NOMO-1 treated with DMSO at 0.1 percent for 48 hours (cell line): ENCODE measurements around the gene YBX3.

Experiments used
- DNase-seq: peaks from one replicate; lab custom pipeline; 2025; ENCODE audit not compliant: unreplicated experiment; lab: John Stamatoyannopoulos, UW

The YBX3 gene

DNA sequence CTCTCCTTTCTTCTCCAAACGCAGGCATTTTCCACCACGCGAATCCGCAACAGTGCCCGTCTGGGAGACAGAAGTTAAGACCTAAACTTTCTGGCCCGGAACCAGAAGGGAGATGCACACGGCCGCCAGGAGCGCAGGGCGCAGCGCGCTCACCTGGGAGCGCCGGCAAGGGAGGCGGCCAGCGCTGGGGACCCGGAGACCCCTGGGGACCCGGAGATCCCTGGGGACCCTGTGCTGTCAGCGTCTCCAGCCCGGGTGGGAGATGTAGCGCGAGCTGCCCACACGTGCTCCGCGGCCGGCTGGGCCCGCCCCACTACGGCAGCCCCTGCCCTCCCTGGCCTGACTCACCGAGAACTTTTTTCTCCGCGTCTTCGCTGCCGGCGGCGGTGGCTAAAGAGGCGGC, 620 bp downstream of the YBX3 start:
- DNase-seq, result peak; percentile 46

DNA sequence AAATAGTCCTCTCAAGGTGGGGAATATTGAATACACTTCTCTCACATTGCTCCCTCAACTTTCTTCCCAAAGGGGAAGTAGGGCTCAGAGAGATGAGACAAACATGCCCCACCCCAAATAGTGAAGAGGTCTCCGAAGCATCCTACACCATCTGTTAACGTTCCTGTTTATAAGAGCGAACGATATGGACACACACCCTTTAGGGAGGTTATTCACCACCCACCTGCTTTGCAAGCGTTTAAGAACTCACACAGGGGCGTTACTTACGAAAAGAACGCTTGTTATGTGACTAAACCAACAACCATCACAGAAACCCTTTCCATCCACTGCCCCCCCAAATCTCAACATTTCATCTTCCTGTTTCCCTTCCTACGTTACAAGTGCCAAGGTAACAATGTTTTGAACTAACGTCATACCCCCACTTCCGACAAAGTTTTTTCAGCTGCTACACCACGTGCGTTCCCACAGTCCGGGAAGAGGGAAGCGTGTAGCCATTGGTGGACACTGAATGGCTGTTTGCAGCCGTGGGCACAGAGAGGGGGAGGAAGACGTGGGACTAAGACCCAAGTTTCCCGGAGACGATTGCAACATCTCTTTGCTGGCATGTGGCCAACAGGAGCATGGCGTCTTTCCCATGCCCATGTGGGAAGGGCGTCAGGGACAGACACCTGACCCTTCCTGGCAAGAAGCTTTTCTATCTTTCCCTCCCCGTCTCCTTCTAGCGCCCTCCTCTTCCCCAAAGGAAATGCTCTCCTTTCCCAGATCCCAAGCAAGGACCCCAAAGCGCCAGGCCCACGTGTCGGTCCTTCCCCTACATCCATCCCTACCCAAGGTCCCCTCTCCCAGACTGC, 1.2 kb downstream of the YBX3 start:
- DNase-seq, result peak; percentile 76

DNA sequence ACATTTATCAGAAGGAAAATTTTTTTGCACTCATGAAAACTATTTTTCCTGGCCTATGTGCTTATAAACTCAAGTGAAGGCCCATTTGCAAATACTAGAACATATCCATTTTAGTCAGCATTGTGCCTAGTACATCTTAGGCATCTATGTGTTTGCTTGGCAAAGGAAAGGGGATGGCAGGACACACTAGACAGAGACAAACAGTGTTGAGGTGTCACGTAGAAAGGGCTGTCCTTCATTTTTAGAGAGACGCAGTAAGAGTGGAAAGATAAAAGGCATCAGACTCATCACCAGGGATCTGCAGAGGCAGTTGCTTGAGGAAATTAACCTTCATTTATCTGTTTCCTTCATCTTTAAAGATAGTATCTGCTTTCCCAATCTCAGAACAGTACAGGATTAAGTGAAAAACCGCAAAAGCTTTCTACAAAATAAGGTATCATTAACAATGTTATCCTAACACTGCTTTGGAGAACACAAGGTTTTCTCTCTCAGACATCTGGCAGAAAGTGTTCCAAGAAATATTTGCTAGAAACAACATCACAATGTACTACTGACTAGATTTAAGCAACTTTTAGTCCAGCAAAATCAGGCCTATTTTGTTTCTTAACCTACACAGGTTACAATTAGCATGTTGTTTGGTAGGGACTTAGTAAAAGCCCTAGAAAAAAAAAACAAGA, 2.0 kb downstream of the YBX3 start:
- no peak for DNase-seq

DNA sequence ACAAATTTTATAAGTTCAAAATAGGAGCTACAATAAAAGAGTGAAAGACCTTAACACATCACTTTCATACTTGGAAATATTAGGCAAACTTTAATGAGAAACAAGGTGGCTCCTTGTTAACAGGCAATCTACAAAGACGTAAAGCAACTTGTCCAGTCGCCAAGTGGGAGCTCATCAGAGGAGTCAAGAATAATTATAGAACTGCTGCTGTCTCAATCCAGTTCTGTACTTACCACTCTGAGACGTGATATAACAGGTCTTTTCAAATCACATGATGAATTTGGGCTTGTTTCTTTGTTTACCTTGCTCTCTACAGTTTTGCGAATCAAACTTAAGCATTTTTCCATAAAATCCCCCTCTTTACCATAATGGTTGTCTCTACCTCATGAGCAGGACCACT, 3.6 kb downstream of the YBX3 start:
- no peak for DNase-seq

DNA sequence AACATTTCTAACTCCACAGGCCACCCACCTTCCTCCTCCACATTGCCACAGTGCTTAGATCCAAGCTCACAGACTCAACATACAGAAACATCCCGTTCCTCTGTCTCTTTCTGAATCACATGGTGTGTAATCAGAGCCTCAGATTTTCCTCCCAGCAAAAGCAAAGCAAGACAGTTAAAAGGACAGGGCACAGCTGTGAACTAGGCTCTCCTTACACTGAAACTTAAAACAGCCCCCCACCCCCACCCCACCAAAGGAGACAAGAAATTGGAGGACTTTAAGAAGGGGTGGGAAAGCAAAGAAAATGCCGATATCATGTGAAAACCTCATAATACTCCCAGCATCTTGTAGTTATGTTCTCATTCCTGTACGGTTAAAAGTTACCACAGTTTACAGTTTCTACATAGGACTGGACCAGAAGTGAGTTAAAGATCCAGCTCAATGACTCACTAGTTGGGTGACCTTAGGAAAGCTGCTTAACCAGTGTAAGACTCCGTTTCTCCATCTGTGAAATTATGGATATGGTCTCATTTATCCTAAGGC, 4.8 kb downstream of the YBX3 start:
- no peak for DNase-seq

DNA sequence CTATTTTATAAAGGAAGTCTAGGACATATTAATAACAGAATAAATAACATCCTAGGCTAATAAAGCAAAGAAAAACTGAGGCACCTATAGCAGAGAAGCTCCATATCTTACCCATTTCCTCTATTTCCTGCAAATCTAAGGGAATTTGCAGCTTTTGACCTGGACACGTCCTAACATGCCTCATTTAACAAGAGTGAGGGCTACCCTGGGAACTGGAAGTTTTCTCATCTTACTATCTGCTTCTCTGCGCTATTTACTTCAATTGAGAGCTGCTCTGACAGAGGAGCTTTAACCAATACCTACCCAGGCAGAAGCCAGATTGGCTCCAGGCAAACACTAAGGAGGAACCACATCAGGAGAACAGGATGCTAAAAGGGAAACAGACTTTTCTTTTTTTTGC, 5.7 kb downstream of the YBX3 start:
- no peak for DNase-seq

DNA sequence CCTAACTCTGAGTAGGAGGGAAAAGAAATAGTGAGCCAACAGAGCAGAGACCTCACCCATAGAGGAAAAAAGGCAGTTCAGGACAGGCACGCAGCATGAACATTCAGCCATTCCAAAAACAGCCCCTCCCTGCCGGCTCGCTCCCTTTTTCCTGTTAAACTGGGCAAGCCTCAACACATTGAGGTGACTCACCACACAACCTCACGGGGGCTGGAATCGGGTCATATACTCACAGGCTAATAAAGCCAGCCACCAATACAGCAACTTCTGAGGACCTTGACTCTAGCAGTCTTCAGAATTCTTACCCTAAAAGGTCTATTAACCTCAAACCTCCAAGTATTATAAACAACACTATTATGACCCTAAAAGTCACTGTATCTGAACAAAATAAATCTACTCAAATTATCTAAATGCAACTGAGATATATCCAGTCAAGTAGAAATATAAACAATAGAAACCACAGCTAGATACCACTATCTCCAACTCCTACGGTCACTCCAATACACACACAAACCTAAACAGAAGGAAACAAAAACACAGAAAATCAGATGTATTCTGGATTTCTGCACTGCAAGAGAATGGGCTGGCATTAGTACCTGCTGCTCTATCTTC, 6.3 kb downstream of the YBX3 start:
- DNase-seq, result no peak

DNA sequence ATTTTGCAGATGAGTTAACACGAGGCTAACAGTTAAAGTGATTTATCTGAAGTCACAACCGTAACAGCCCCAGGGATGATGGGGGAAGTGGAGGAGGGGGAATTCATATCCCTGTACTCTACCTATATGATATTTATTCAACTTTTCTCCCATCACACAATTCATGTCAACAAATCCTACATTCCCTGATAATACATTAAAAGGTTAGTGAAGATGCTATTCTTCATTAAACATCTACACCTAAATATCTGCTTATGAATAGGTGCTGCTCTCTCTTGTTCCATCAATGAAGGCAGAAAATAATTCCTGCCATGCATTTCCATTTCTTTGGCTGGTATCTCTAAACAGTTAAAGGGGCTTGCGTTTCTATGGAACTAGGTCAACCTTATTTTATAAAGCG, 6.8 kb downstream of the YBX3 start:
- no peak for DNase-seq

DNA sequence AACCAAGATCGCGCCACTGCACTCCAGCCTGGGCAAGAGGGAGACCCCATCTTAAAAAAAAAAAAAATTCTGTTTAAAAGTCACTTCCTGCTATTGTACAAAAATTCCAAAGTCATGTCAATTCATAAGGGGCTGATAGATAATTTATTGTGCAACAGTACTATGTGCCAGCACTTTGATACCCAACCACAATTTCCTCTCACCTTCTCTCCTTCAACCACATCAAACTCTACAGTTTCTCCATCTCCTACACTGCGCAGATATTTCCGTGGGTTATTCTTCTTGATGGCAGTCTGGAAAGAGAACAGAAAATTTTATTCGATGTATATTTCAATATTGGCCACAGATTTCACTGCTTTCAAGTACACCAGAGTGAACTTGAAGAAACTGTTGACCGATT, 7.6 kb downstream of the YBX3 start:
- DNase-seq, result no peak

DNA sequence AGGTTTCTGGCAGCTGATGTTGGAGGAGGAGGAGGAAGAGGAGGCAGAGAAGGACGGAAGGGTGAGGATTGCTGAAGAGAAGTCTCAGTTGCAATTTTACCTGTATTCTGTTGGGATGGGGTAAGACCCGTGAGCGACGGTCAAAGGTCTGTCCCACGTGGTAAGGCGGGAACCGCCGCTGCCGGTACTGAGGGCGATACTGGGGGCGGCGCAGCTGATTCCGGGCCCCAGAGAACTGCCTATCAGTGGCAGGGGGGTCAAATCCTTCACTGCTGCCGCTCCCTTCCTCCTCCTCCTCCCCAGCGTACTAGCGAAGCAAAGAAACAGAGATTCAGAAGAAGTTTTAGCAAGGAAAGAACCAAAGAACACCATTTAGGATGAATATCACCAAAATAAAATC, 13.3 kb downstream of the YBX3 start:
- no peak for DNase-seq

DNA sequence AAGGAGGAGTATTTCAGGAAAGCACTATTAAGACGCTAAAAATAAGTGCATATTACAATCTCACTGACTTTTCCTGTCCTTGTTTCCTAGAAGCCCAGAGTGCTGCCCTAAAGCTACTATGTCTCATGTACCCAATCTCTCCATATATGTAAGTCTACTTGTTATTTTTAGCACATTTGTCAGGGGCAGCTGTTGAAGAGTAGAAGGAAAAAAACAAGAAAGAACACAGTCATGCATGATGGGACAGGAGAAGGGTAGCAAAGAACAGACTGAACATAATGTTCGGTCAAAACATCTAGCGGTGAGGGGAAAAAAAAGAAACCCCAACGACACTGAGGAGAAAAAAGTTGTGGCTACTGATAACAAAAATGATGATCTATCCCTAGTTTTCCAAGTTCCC, 14.3 kb downstream of the YBX3 start:
- DNase-seq, result no peak

DNA sequence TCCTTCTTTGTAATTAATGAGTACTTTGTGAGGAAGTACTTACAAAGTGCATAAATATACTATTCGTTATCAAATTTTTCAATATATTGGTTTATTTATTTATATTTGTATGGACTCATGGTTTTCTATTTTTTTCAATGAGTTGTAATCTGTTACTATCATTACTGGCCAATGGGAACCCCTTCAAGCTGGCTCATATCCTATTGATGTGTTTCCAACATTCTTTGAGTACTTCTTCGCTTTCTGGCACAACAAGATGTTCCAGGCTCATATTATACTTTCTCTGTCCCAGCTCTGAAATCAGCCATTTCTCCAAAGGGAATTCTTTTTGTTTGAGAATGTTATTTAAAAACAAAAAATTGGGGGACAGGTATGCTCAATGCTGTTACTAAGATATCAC, 17.5 kb downstream of the YBX3 start:
- DNase-seq, result no peak

DNA sequence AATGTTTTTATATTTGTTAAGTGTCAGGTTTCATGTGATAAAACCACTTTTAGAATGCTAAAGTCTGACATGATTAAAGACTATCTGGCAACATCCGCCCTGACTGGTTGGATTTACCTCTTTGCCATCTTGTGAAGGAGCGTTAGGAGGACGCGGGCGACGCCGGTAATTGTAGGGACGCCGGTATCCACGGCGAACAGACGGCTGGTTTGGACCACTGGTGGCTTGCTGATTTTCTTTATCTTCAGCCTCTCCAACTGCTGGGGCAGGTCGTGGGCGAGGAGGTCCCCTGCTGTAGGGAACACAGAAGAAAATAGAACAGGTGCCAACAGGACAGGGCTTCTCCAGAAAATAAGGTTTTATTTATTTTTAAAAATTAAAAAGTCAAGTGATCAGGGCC, 21.3 kb downstream of the YBX3 start:
- DNase-seq, result no peak

DNA sequence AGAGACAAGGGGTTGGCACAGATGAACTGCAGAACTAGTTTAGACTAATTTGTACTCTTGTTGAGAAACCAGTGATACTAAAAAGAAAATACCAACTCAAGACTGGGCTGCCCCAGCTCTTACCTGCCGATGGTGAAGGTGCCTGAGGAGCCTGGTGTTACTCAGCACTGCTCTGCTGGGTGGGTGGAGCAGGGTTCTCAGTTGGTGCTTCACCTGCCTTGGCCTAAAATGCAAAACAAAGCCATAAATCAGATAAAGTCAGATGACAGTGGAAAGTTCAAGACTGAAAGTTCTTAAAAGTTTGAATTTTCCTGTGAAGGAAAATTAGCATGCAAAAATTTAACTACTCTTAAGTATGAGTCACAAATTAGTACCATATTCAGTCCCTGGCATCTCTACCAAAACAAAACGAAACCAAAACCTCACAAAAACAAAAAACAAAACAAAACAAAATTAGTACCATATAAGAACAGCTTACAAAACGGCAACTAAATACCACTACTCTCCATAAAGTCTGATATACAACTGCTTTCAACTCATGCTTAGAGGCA, 21.9 kb downstream of the YBX3 start:
- DNase-seq, result no peak

DNA sequence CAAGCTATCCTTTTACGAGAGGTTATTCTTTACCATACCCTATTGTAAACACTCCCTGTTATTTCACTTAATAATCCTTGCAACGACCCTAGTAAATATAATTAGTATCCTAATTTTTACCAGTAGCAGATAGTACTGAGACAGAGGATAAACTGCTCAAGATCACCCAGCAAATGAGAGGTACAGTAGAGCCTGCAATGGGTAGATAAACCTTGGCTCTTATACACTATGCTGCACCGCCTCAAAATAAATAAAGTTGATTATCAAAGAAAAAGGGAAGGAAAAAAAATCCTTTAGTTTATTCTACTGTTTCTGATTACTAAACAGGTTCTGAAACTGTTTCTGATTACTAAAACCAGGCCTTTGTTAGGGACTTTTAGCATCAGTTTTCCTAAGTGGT, 22.5 kb downstream of the YBX3 start:
- no peak for DNase-seq

DNA sequence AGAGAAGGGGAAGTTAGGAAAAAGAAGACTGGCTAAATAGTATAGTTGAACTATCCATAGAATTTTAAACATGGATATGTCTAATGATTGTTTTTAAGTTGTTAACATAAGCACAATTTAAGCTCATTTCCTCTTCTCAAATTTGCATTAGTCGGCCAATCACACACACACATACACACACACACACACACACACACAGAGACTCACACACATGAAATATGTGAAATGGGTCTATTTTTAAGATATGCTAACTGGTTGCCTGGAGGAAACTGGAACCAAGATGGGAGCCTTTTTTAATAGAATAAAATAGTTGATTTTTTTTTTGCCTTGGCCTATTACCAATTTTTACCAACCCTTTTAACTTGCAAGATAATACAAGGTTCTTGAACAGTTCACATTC, 25.3 kb downstream of the YBX3 start:
- no peak for DNase-seq

DNA sequence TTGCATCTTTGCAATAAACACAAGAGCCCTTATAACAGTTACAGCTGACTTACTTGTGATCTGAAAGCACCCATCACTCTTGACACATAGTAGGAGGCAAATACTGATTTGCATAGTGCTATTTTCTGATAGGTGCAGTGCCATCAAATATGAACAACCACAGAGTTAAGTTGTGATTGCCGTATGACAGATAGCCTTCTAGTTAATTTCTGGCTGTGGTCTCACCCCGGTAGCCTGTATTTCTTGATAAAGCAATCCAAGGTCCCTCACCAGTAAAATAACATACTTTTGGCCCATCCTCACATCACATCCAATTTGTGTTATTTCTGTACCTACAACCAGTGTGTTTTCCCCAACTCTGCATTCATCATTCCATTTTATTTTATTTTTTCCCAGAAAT, 26.0 kb downstream of the YBX3 start:
- DNase-seq, result no peak

DNA sequence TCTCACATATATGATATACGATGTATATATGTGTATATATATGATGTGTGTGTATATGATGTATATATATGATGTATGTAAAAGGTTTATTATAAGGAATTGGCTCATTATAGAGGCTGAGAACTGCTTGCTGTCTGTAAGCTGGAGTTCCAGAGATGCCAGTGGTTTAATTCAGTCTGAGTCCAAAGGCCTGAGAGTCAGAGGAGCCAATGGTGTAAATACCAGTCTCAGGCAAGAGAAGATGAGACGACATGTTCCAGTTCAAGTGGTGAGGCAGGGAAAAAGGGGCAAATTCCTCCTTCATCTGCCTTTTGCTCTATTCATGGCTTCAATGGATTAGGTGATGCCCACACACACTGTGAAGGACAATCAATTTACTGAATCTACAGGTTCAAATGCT, 32.2 kb downstream of the YBX3 start:
- DNase-seq, result no peak

DNA sequence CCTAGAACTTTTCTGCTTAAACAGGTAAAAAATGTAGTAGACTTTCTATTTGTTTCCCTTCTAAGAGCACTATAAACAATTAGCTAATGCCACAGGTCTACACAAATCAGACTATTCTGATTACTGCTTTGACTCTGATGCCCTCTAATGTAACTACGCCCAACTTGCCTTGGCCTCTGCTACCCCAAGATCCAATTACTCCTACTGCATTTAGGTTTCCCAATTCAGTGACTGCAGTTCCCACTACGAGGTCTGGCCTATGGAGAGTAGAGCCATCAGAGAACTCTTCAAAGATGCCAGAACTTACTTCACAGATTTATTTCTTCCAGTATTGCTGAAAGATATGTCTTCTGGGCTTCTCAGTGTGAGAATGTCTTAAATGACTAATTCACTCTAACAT, 34.0 kb downstream of the YBX3 start:
- no peak for DNase-seq

DNA sequence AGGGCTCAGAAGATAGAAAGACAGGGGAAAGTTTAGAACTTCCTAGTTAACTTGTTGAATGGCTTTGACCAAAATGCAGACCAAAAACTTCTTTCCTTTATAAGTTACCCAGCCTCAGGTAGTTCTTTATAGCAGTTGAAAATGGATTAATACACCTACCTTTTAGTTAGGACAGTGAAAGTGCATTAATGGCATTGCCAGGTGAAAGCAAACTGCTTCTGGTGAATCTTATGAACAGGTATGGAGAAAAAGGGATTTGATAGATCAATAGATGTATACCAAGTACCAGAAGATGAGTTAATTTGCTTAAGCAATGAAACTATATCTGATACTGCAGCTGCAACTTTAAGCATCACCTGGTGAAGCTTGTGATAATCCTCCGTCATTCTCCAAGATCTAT, 35.1 kb downstream of the YBX3 start:
- DNase-seq, result no peak

DNA sequence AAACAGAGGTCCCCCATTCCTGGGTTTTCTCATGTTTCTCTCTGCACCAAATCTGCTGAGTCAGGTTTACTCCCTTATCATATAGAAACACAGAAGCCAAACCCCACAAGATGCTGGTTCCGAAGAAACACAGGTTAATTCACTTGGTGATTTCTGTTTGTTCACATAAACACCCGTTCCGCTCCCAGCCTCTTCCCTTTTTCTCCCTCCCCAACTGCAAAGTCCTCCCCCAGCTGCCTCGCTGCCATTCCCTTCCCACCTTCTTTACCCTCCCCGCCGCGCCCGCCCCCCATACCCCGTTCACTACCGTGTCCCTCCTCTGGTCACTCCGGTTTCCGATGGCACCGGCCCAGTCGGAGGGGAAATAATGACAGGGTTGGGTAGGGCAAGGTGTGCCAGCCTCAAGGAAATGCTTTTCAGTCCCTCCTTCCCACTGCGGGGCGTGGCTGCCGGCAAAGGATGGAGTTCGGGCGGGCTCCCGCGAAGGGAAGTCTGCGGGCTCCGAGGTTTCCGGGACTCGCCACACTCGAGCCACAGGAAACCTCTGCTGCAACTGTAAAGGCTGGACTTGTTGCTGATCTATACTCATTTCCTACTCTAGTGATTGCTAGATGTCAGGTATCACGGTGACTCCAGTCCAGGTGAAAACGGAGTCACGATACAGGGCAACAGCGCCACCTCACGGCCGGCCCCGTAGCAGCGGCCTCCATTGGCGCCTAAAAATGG, 49.3 kb downstream of the YBX3 start, which contains the start of gene STYK1:
TSS of gene STYK1 (minus strand) at position 394 of the 726 bp plus-strand sequence. CDS start 39,434 bp downstream, outside the sequence.
- peak; percentile 63 for DNase-seq
